ENCODE results near the gene SLC24A3. TPM values are rescaled to one million over a fixed set of nuclear protein-coding genes. Genes with fewer than 3 reads are reported as not detected.

The SLC24A3 gene
- total RNA-seq, 4 donors from 2014 or later = 12.9 to 49.8 (median 27.6) TPM

DNA sequence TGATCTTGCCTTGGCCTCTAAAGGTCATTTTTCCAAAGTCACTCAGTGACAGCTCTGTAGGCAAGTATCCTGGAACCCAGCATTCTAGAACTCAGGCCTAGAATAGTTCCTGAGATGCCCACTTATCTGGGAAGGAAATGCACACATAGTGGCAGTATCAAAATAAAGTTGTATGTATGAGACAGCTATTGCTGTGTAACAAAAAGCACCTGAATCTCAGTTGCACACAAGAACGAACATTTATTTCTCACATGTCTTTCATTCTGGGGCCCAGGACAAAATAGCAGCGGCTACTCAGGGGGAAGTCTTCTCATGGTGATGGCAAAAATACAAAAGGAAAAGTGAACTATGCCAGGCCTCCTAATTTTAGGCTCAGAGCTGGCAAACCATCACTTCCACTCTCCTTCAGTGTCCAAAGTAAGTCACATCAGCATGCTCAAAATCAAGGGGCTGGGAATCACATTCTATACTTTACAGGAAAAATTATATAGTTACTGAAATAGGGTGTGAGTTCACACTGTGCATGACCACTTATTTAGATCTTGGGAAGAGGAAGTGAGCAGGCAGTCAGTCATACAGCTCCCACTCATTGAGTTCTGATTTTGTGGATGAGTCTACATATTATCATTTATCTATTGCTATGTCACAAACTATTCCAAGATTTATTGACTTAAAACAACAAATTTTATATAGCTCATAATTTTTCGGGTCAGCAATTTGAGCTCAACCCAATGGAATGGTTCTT lies 412.0 kb downstream of the SLC24A3 start:
- H3K27ac ChIP-seq = no peak overlapping the region
- H3K9me3 ChIP-seq = no peaks in the 10 kb centered on the region
- no peak for DNase-seq
- H3K27me3 ChIP-seq = no peaks in the 10 kb centered on the region
- intact Hi-C loops (cut with DNase I; ENCODE audit: low total_unique reads) = no loop called here
- H3K36me3 ChIP-seq = no peaks in the 10 kb centered on the region
- no peak overlapping the region for H3K4me3 ChIP-seq
- TF ChIP-seq, protein P1, sequence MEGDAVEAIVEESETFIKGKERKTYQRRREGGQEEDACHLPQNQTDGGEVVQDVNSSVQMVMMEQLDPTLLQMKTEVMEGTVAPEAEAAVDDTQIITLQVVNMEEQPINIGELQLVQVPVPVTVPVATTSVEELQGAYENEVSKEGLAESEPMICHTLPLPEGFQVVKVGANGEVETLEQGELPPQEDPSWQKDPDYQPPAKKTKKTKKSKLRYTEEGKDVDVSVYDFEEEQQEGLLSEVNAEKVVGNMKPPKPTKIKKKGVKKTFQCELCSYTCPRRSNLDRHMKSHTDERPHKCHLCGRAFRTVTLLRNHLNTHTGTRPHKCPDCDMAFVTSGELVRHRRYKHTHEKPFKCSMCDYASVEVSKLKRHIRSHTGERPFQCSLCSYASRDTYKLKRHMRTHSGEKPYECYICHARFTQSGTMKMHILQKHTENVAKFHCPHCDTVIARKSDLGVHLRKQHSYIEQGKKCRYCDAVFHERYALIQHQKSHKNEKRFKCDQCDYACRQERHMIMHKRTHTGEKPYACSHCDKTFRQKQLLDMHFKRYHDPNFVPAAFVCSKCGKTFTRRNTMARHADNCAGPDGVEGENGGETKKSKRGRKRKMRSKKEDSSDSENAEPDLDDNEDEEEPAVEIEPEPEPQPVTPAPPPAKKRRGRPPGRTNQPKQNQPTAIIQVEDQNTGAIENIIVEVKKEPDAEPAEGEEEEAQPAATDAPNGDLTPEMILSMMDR (IDR thresholded peaks at IDR 0.05) = no peak
- TF ChIP-seq POLR2A (IDR thresholded peaks at IDR 0.05) = no peak
- H3K4me1 ChIP-seq = no peaks in the 10 kb centered on the region

DNA sequence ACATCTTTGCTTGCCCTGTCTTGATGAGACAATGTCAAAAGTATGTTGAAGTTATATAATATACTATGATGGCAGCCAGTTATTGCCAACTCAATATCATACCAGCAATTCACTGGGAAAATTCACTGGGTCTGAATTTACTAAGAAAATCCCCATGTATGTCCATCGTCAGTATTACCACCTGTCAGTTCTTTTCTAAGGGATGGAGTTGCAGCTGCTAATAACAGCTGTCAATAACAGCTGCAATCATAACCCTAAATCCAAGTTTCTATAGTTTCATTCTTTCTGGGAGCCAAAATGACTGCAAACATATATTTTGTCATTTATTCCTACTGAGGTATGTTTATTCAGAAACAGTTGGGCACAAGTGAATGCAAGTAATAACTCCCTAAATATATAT lies 413.0 kb downstream of the SLC24A3 start:
- no peak for DNase-seq
- Histone ChIP-seq H3K36me3 (no peaks in the 10 kb centered on the region), H3K4me1 (no peaks in the 10 kb centered on the region), H3K27me3 (no peaks in the 10 kb centered on the region), H3K4me3 (no peak overlapping the region), H3K9me3 (no peaks in the 10 kb centered on the region), H3K27ac (no peak overlapping the region)
- intact Hi-C loops (cut with DNase I; ENCODE audit: low total_unique reads) = no loop called here
- no peak for TF ChIP-seq POLR2A (IDR thresholded peaks at IDR 0.05)
- TF ChIP-seq, protein P1 (IDR thresholded peaks at IDR 0.05) = no peak

DNA sequence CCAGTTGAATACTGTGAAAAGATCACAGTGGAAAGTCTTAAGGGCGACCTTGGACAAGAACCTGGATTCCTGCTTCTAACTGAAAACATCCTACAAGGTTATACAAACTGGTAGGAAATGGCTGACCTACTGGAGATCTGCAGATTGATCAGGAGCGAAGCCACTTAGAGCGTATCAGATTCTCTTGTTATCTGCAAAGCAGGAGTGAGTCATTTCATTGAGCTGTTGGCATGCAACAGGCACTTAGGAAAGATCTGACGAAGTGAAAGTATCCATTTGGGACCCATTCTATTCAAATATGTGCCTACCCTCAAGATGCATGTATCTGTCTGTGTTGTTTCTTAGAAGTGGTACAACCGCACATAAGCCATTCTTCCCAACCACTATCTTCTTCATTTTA lies 414.5 kb downstream of the SLC24A3 start:
- intact Hi-C loops (cut with DNase I; ENCODE audit: low total_unique reads) = no loop called here
- H3K36me3 ChIP-seq = no peaks in the 10 kb centered on the region
- H3K9me3 ChIP-seq = no peaks in the 10 kb centered on the region
- no peak for TF ChIP-seq POLR2A (IDR thresholded peaks at IDR 0.05)
- TF ChIP-seq, protein P1 (IDR thresholded peaks at IDR 0.05) = no peak
- no peak overlapping the region for H3K27ac ChIP-seq
- DNase-seq = no peak
- no peak overlapping the region for H3K4me3 ChIP-seq
- H3K27me3 ChIP-seq = no peaks in the 10 kb centered on the region
- no peaks in the 10 kb centered on the region for H3K4me1 ChIP-seq

DNA sequence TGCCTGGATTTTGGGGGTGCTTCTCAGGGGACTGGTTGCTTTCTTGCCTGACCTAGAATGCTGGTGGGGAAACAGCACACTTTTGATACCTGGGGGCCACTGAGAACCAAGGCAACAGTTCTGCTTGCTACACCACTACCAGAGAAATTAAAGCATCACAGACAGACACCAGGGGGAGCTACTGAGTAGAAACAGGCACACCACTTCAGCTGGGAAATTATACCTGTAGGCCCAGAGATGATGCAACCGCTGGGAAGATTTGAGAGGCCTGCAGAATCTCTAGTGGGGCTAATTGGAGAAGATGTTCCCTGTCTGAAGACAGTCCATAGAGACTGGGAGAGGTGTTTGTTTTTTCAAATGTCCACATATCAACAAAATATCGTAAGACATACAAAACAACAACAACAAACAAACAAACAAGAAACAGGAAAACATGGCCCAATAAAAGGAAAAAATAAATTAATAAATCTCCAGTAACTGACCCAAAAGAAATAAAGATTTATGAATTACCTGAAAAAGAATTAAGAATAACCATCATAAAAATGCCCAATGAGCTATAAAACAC lies 416.2 kb downstream of the SLC24A3 start:
- intact Hi-C loops (cut with DNase I; ENCODE audit: low total_unique reads) = no loop called here
- DNase-seq = peak in 1 of 2 donors; percentile 27
- H3K4me1 ChIP-seq = no peaks in the 10 kb centered on the region
- H3K27ac ChIP-seq = no peak overlapping the region
- no peak overlapping the region for H3K4me3 ChIP-seq
- no peaks in the 10 kb centered on the region for H3K27me3 ChIP-seq
- no peak for TF ChIP-seq POLR2A (IDR thresholded peaks at IDR 0.05)
- TF ChIP-seq, protein P1 (IDR thresholded peaks at IDR 0.05) = peak in 3 of 4 experiments; percentile 14 to 32 (median 29)
- no peaks in the 10 kb centered on the region for H3K36me3 ChIP-seq
- H3K9me3 ChIP-seq = no peaks in the 10 kb centered on the region

DNA sequence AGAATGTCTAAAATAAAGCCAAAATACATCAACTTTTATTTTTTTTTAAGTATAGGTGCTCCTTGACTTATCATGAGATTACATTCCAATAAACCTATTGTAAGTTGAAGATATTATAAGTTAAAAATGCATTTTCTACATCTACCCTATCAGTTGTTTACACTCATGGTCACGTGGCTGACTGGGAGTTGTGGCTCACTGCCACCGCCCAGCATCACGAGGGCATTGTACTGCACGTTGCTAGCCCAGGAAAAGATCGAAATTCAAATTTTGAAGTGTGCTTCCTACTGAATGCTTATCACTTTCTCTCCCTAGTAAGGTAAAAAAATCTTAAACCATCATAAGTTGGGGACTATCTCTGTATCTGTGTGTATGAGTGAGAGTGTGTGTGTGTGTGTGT lies 419.0 kb downstream of the SLC24A3 start:
- Histone ChIP-seq H3K4me1 (no peaks in the 10 kb centered on the region), H3K27me3 (no peaks in the 10 kb centered on the region), H3K4me3 (no peak overlapping the region), H3K27ac (no peak overlapping the region), H3K36me3 (no peaks in the 10 kb centered on the region), H3K9me3 (no peaks in the 10 kb centered on the region)
- intact Hi-C loops (cut with DNase I; ENCODE audit: low total_unique reads) = no loop called here
- no peak for DNase-seq
- TF ChIP-seq, protein P1 (IDR thresholded peaks at IDR 0.05) = no peak
- no peak for TF ChIP-seq POLR2A (IDR thresholded peaks at IDR 0.05)
